Liver (tissue), 9 donors: Measurements from ENCODE around the gene SERPINB13. TPM values are rescaled to one million over a fixed set of nuclear protein-coding genes. Genes with fewer than 3 reads are reported as not detected.
"Not testable (repeated sequence)": the region's sequence is repeated elsewhere in the genome, so short reads cannot be mapped to it uniquely, and the experiment has no call there.

Source experiments
- DNase-seq: peaks from one replicate; pipeline ENCODE4 v3.0.0-alpha.2; 2017; ENCODE audit warnings: low spot score
- H3K27ac ChIP-seq, 2 donors: one replicate each; pipeline ENCODE4 v1.7.0; 2013; ENCODE audit warnings: inconsistent platforms in 2 of 2, low read length in 2 of 2, control low read depth in 1 of 2, low read depth in 1 of 2, mild to moderate bottlenecking in 1 of 2
- H3K27me3 ChIP-seq, 4 donors: one replicate each; pipeline versions ENCODE4 v1.6.1 to v1.7.0; 2013; ENCODE audit warnings: low read length in 3 of 4, inconsistent platforms in 1 of 4, mild to moderate bottlenecking in 1 of 4, moderate library complexity in 1 of 4; ENCODE audit not compliant: control insufficient read depth in 4 of 4, insufficient read depth in 4 of 4
- H3K36me3 ChIP-seq, 4 donors: one replicate each; pipeline versions ENCODE4 v1.6.1 to v1.7.0; 2013; ENCODE audit warnings: low read length in 3 of 4, mild to moderate bottlenecking in 3 of 4, low read depth in 1 of 4, moderate library complexity in 1 of 4; ENCODE audit not compliant: control insufficient read depth in 4 of 4, insufficient read depth in 3 of 4
- H3K4me1 ChIP-seq, 4 donors: one replicate each; pipeline versions ENCODE4 v1.6.1 to v1.7.0; 2013; ENCODE audit warnings: low read length in 3 of 4, mild to moderate bottlenecking in 3 of 4, moderate library complexity in 1 of 4; ENCODE audit not compliant: control insufficient read depth in 4 of 4, insufficient read depth in 4 of 4
- H3K4me3 ChIP-seq, 3 donors: one replicate each; pipeline versions ENCODE4 v1.6.1 to v1.7.0; 2013; ENCODE audit warnings: low read length in 3 of 3, control low read depth in 1 of 3, low read depth in 1 of 3, mild to moderate bottlenecking in 1 of 3
- H3K9ac ChIP-seq, 2 donors: one replicate each; pipeline ENCODE4 v1.7.0; 2013; ENCODE audit warnings: low read length in 2 of 2, mild to moderate bottlenecking in 2 of 2, moderate library complexity in 2 of 2, control low read depth in 1 of 2, low read depth in 1 of 2
- H3K9me3 ChIP-seq, 4 donors: one replicate each; pipeline versions ENCODE4 v1.6.1 to v1.7.0; 2013; ENCODE audit warnings: low read length in 3 of 4; ENCODE audit not compliant: control insufficient read depth in 4 of 4
- EGR1 ChIP-seq, 2 donors: IDR thresholded peaks; 2 replicates each; pipeline ENCODE4 v1.6.1; 2016 to 2018; ENCODE audit warnings: antibody characterized with exemption in 2 of 2, low read depth in 2 of 2
- GABPA ChIP-seq, 2 donors: IDR thresholded peaks in 1 of 2; conservative IDR thresholded peaks in 1 of 2; 2 replicates each; pipeline ENCODE4 v1.6.1; 2016; ENCODE audit warnings: antibody characterized with exemption in 2 of 2, mild to moderate bottlenecking in 1 of 2, moderate library complexity in 1 of 2
- JUND ChIP-seq, 2 donors: IDR thresholded peaks; 2 replicates each; pipeline ENCODE4 v1.6.1; 2016; ENCODE audit warnings: antibody characterized with exemption in 2 of 2
- REST ChIP-seq: IDR thresholded peaks from 2 replicates; pipeline ENCODE4 v1.6.1; 2016; ENCODE audit warnings: antibody characterized with exemption, mild to moderate bottlenecking
- SP1 ChIP-seq: IDR thresholded peaks from 2 replicates; pipeline ENCODE4 v1.6.1; 2018; ENCODE audit warnings: antibody characterized with exemption, mild to moderate bottlenecking
- YY1 ChIP-seq: IDR thresholded peaks from 2 replicates; pipeline ENCODE4 v1.6.1; 2016; ENCODE audit warnings: antibody characterized with exemption, mild to moderate bottlenecking
- WGBS: extraction: QIAGEN DNeasy Blood & Tissue Kit; methylation state at CpG from one replicate; pipeline ENCODE4 v1.1.7; 2013; 5-methylcytosine and 5-hydroxymethylcytosine counted together
- polyA plus RNA-seq, 2 donors: library from polyadenylated mRNA; stranded (reverse) in 1 of 2; unstranded in 1 of 2; fragments of 200-250 nt in 1 of 2; fragments of >200 nt in 1 of 2; fragmentation: Nextera tagmentation in 1 of 2; extraction: Ambion mirVana in 1 of 2; gene quantifications; one replicate each; pipeline versions ENCODE4 v1.2.1 to v1.2.3, GENCODE V29; 2013 to 2015
- total RNA-seq, 2 donors: library from RNA; depleted of rRNA; stranded (reverse); fragments of >200 nt; gene quantifications; one replicate each; pipeline ENCODE4 v1.2.3, GENCODE V29; 2014
- donor health status: healthy.
- donor health status: healthy.
- donor health status: healthy.
- donor health status: healthy.
- donor health status: healthy.

SERPINB13 gene
- total and polyA plus RNA-seq, 4 donors = not detected

- DNase-seq = no peak
- TF ChIP-seq REST (no peak), SP1 (no peak), JUND (IDR thresholded peaks at IDR 0.05) (no peak), GABPA (IDR thresholded peaks at IDR 0.05 in 1 of 2, conservative IDR thresholded peaks at IDR 0.05 in 1 of 2) (no peak), YY1 (no peak), EGR1 (IDR thresholded peaks at IDR 0.05; ENCODE audit: low read depth in 2 of 2) (no peak)
- H3K9ac ChIP-seq = no peak overlapping the region
- no peaks in the 10 kb centered on the region for H3K9me3 ChIP-seq
- no peaks in the 10 kb centered on the region for H3K27me3 ChIP-seq
- no peaks in the 10 kb centered on the region for H3K4me1 ChIP-seq
- H3K4me3 ChIP-seq = no peak overlapping the region
- no peaks in the 10 kb centered on the region for H3K36me3 ChIP-seq
- WGBS = 87% methylated on average over 6 of the region's 6 CpGs
- H3K27ac ChIP-seq = no peak overlapping the region
Measured at GRCh38 chr18:63637703-63638102, 50.6 kb downstream of the SERPINB13 start.

- WGBS = 87% methylated on average over 4 of the region's 4 CpGs
- not testable (repeated sequence) for H3K36me3 ChIP-seq, DNase-seq, H3K4me1 ChIP-seq, H3K27me3 ChIP-seq, H3K27ac ChIP-seq, H3K9me3 ChIP-seq, H3K4me3 ChIP-seq, H3K9ac ChIP-seq
Measured at GRCh38 chr18:63641157-63641680, 54.1 kb downstream of the SERPINB13 start.

- not testable (repeated sequence) for H3K9ac ChIP-seq, H3K9me3 ChIP-seq
- 89% methylated on average over 4 of the region's 4 CpGs for whole genome bisulfite sequencing
Measured at GRCh38 chr18:63642668-63643356, 55.7 kb downstream of the SERPINB13 start.

GRCh38 chr18:63644142-63644541 lies 57.0 kb downstream of the SERPINB13 start, which contains the start of gene SERPINB4:
Gene SERPINB4, minus strand, starts transcription at chr18:63644256. Its CDS starts 679 bp downstream, at chr18:63643577.
- not testable (repeated sequence) for H3K27ac ChIP-seq, H3K4me3 ChIP-seq, H3K9me3 ChIP-seq, H3K36me3 ChIP-seq, H3K4me1 ChIP-seq, DNase-seq, H3K27me3 ChIP-seq, H3K9ac ChIP-seq
- 82% methylated on average over 1 of the region's 2 CpGs for WGBS

More at GRCh38 chr18:63642668-63643356, 55.7 kb downstream of the SERPINB13 start:
- DNase-seq, H3K36me3 ChIP-seq, H3K4me1 ChIP-seq, H3K27ac ChIP-seq, H3K4me3 ChIP-seq, H3K27me3 ChIP-seq: not testable (repeated sequence)

- H3K4me1 ChIP-seq, H3K27me3 ChIP-seq, H3K9me3 ChIP-seq, H3K9ac ChIP-seq, H3K4me3 ChIP-seq, DNase-seq, H3K36me3 ChIP-seq, H3K27ac ChIP-seq: not testable (repeated sequence)
- WGBS = 94% methylated on average over 1 of the region's 1 CpG
Measured at GRCh38 chr18:63644694-63645093, 57.6 kb downstream of the SERPINB13 start.
